ENCODE data around the gene CTNNA1.
A peak's percentile ranks its signal among the peaks of the same experiment; 100 is the strongest.
"Not testable (repeated sequence)": the region's sequence is repeated elsewhere in the genome, so short reads cannot be mapped to it uniquely, and the experiment has no call there.

The CTNNA1 gene

GRCh38 chr5:138770977-138771376 lies 17.8 kb downstream of the CTNNA1 start:
- no peak for DNase-seq (ENCODE audit: low read depth)
- no peak for TF ChIP-seq CTCF (conservative IDR thresholded peaks at IDR 0.05; ENCODE audit: control insufficient read depth, insufficient read depth, low read depth, low read length)
- no peak overlapping the region for H3K4me3 ChIP-seq (ENCODE audit: control insufficient read depth, low read depth, low read length)

DNA sequence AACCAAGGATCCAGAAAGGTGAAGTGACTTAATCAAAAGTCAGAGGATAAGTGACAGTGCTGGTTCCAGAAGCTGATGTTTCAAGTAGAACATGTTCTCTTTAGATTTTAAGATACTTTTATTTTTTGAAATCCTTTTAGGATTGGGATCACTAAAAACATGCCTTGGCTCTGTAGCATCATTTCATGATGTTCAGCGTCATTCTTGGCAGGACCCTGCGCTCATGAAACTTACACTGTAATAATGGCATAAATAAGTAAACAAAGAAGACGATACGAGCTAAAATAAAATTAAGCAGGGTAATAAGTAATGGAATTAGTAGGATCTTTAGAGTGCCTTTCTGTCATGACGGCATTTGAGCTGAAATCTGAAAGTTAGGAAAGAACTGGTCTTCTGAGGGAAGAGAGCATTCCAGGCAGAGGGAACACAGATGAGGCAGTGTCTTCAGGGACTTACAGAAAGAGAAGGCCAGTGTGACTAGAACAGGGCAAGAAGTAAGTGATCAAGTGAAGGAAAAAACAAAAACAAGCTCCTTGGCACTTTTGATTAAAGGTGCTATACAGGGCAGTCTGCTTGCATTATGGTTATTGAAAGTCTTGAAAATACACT lies 19.9 kb downstream of the CTNNA1 start:
- TF ChIP-seq CTCF (conservative IDR thresholded peaks at IDR 0.05; ENCODE audit: control insufficient read depth, insufficient read depth, low read depth, low read length), result no peak
- peak; percentile 39 for DNase-seq (ENCODE audit: low read depth)
- no peak overlapping the region for H3K4me3 ChIP-seq (ENCODE audit: control insufficient read depth, low read depth, low read length)

GRCh38 chr5:138773624-138774023 lies 20.4 kb downstream of the CTNNA1 start:
- not testable (repeated sequence) for DNase-seq (ENCODE audit: low read depth); H3K4me3 ChIP-seq (ENCODE audit: control insufficient read depth, low read depth, low read length)

DNA sequence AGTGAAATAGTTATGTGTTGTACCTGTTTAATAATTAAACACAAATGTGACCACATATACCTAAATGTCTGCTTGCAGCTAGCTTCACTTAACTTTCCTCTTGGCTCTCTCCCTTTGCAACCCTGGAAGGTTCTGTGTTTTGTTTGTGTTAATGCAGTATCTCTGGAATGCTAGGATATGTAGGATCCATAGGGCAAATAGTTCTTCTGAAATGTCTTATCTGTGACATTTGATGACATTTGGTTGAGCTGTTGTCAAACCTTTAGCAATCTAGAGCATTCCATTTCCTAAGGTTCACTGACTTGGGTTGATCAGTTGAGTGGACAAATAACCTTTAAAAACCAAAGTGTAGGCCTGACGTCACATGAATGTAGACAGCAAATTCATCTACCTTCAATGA lies 21.8 kb downstream of the CTNNA1 start:
- H3K4me3 ChIP-seq (ENCODE audit: control insufficient read depth, low read depth, low read length), result no peak overlapping the region
- TF ChIP-seq CTCF (conservative IDR thresholded peaks at IDR 0.05; ENCODE audit: control insufficient read depth, insufficient read depth, low read depth, low read length), result no peak
- no peak for DNase-seq (ENCODE audit: low read depth)

GRCh38 chr5:138778234-138778633 lies 25.0 kb downstream of the CTNNA1 start:
- no peak for TF ChIP-seq CTCF (conservative IDR thresholded peaks at IDR 0.05; ENCODE audit: control insufficient read depth, insufficient read depth, low read depth, low read length)
- DNase-seq (ENCODE audit: low read depth), result no peak
- H3K4me3 ChIP-seq (ENCODE audit: control insufficient read depth, low read depth, low read length), result no peak overlapping the region

- DNase-seq (ENCODE audit: low read depth), result no peak
- no peak overlapping the region for H3K4me3 ChIP-seq (ENCODE audit: control insufficient read depth, low read depth, low read length)
- no peak for TF ChIP-seq CTCF (conservative IDR thresholded peaks at IDR 0.05; ENCODE audit: control insufficient read depth, insufficient read depth, low read depth, low read length)
Measured at GRCh38 chr5:138783976-138784375, 30.8 kb downstream of the CTNNA1 start.

DNA sequence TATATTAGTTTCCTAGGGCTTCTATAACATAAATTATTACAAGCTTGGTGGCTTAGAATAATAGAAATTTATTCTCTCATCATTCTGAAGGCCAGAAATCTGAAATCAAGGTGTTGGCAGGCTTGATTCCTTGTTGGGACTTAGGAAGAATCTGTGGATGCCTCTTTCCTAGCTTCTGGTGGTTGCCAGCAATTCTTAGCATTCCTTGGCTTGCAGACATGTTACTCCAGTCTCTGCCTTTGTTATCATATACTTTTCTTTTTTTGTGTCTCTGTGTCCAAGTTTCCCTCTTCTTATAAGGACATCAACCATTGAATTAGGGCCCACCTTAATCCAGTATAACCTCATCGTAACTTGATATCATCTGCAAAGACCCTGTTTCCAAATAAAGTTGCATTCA lies 31.4 kb downstream of the CTNNA1 start:
- no peak for TF ChIP-seq CTCF (conservative IDR thresholded peaks at IDR 0.05; ENCODE audit: control insufficient read depth, insufficient read depth, low read depth, low read length)
- DNase-seq (ENCODE audit: low read depth), result no peak

More for the DNA sequence above, 31.4 kb downstream of the CTNNA1 start:
- no peak overlapping the region for H3K4me3 ChIP-seq (ENCODE audit: control insufficient read depth, low read depth, low read length)

Measured in fibroblast of mammary gland (primary cell).